ENCODE measurements around the gene NGFR. TPM values are rescaled to one million over a fixed set of nuclear protein-coding genes. Genes with fewer than 3 reads are reported as not detected.

NGFR gene
- polyA plus RNA-seq, 1 of the 3 experiments (the other 2 are of a cell fraction) = 0.76 TPM

GRCh38 chr17:49461580-49461979, 33.5 kb upstream of the NGFR start:
- no peaks in the 10 kb centered on the region for H3K79me2 ChIP-seq (ENCODE audit: insufficient read depth)
- H4K20me1 ChIP-seq (ENCODE audit: insufficient read depth) = no peaks in the 10 kb centered on the region
- no peaks in the 10 kb centered on the region for H3K9me3 ChIP-seq
- H3K9ac ChIP-seq = no peak overlapping the region
- peaks cover 57% of the 10 kb centered on the region for H3K27me3 ChIP-seq (ENCODE audit: insufficient read depth)
- DNase-seq = no peak
- H3K4me1 ChIP-seq (ENCODE audit: control insufficient read depth in 1 of 2, insufficient read depth in 2 of 2, low read depth in 1 of 2, low read length in 1 of 2) = peaks cover 0 to under 1% of the 10 kb centered on the region in 2 experiments; a peak in 1 of 4 replicates
- H2AFZ ChIP-seq (ENCODE audit: low read depth) = no peak overlapping the region
- WGBS (ENCODE audit: low lambda C conversion rate) = 16% methylated on average over 2 of the region's 2 CpGs
- H3F3A ChIP-seq (replicated peaks; ENCODE audit: insufficient read depth) = no peaks in the 10 kb centered on the region
- no peak overlapping the region for H3K27ac ChIP-seq (ENCODE audit: low read depth in 2 of 2, low read length in 1 of 2)
- POLR2A ChIA-PET = no interaction called here
- TF ChIP-seq GABPA (IDR thresholded peaks at IDR 0.05; ENCODE audit: low read depth) (no peak), CTCF (IDR thresholded peaks at IDR 0.05) (no peak), RXRA (IDR thresholded peaks at IDR 0.05; ENCODE audit: borderline replicate concordance, low read depth) (no peak), NFIC (IDR thresholded peaks at IDR 0.05; ENCODE audit: borderline replicate concordance) (no peak), RFX5 (IDR thresholded peaks at IDR 0.05; ENCODE audit: low read length) (no peak), ZBTB33 (IDR thresholded peaks at IDR 0.05; ENCODE audit: borderline replicate concordance, low read depth) (no peak)
- no peaks in the 10 kb centered on the region for H3K36me3 ChIP-seq (replicated peaks in 1 of 2; ENCODE audit: control insufficient read depth in 1 of 2, insufficient read depth in 2 of 2, low read length in 1 of 2)
- H3K9me2 ChIP-seq = no peaks in the 10 kb centered on the region
- H3K4me3 ChIP-seq (ENCODE audit: low read depth in 2 of 2, low read length in 1 of 2) = no peak overlapping the region
- CTCF ChIA-PET = interaction anchor here (0.9 to 1.3 kb wide), 6 partner anchors 11 to 96 kb away, joined by 3 to 9 read pairs (median 4); no protein-coding TSS in a partner anchor
- H3K4me2 ChIP-seq = no peak overlapping the region

GRCh38 chr17:49464049-49464448, 31.0 kb upstream of the NGFR start:
- ChIA-PET CTCF (interaction anchor here (0.8 to 14.6 kb wide), 9 partner anchors 12 to 1835 kb away, joined by 3 to 117 read pairs (median 3); partner anchors contain the start of gene NGFR), POLR2A (no interaction called here)
- Histone ChIP-seq H3K27ac (ENCODE audit: low read depth in 2 of 2, low read length in 1 of 2) (no peak overlapping the region), H3K9me2 (no peaks in the 10 kb centered on the region), H3K4me3 (ENCODE audit: low read depth in 2 of 2, low read length in 1 of 2) (no peak overlapping the region), H3K9me3 (no peaks in the 10 kb centered on the region), H3K4me2 (no peak overlapping the region), H3K9ac (no peak overlapping the region), H3K27me3 (ENCODE audit: insufficient read depth) (peaks cover 76% of the 10 kb centered on the region), H3K36me3 (replicated peaks in 1 of 2; ENCODE audit: control insufficient read depth in 1 of 2, insufficient read depth in 2 of 2, low read length in 1 of 2) (no peaks in the 10 kb centered on the region), H3K79me2 (ENCODE audit: insufficient read depth) (no peaks in the 10 kb centered on the region), H3K4me1 (ENCODE audit: control insufficient read depth in 1 of 2, insufficient read depth in 2 of 2, low read depth in 1 of 2, low read length in 1 of 2) (no peaks in the 10 kb centered on the region), H2AFZ (ENCODE audit: low read depth) (no peak overlapping the region), H4K20me1 (ENCODE audit: insufficient read depth) (no peaks in the 10 kb centered on the region), H3F3A (replicated peaks; ENCODE audit: insufficient read depth) (no peaks in the 10 kb centered on the region)
- no peak for DNase-seq
- WGBS (ENCODE audit: low lambda C conversion rate) = 49% methylated on average over 2 of the region's 2 CpGs
- TF ChIP-seq GATA2 (CRISPR knock-in tag; IDR thresholded peaks at IDR 0.05) (no peak), SMC3 (IDR thresholded peaks at IDR 0.05; ENCODE audit: low read depth, low read length) (no peak), IRF3 (IDR thresholded peaks at IDR 0.05; ENCODE audit: low read depth, low read length) (no peak), EZH2phosphoT487 (IDR thresholded peaks at IDR 0.05; ENCODE audit: borderline replicate concordance, low read depth) (no peak), PBX3 (IDR thresholded peaks at IDR 0.05) (no peak), GABPA (IDR thresholded peaks at IDR 0.05; ENCODE audit: low read depth) (no peak), CTCF (IDR thresholded peaks at IDR 0.05) (no peak), NRF1 (IDR thresholded peaks at IDR 0.05; ENCODE audit: low read depth, low read length) (no peak), FOSL2 (IDR thresholded peaks at IDR 0.05; ENCODE audit: borderline replicate concordance, low read depth) (no peak), REST (IDR thresholded peaks at IDR 0.05; ENCODE audit: low read depth, low read length) (no peak), RXRA (IDR thresholded peaks at IDR 0.05; ENCODE audit: borderline replicate concordance, low read depth) (no peak)
